Left lobe of liver (tissue), 1 donor: ENCODE data around the gene VRTN. TPM values are rescaled to one million over a fixed set of nuclear protein-coding genes. Genes with fewer than 3 reads are reported as not detected.

Experiments
- total RNA-seq: library from RNA; stranded (reverse); gene quantifications from one replicate; pipeline ENCODE4 v1.2.1, GENCODE V29; 2021
- donor health status: DM: no; HTN: yes; CAD: no.

VRTN gene
- total RNA-seq, 1 donor from 2014 or later = 0.08 TPM

Other genes starting within 250 kb of the VRTN start
- not detected for gene VSX2, start 109.0 kb upstream of the VRTN start, total RNA-seq
- 39.7 TPM for gene ABCD4, start 45.5 kb upstream of the VRTN start, total RNA-seq
- gene SYNDIG1L, start 77.7 kb downstream of the VRTN start, total RNA-seq = not detected
- gene NPC2, start 144.8 kb downstream of the VRTN start, total RNA-seq = 35.4 TPM
- 10.0 TPM for gene ISCA2, start 145.3 kb downstream of the VRTN start, total RNA-seq